Hepatocyte (in vitro differentiated cells): ENCODE results near the gene PCDHB6.

Source experiments
- EZH2 ChIP-seq: fragments of 200-600 bp; sonication (generic); IDR thresholded peaks from 2 replicates; pipeline ENCODE4 v1.6.1; 2016; ENCODE audit warnings: antibody characterized with exemption, mild to moderate bottlenecking, borderline replicate concordance
- EZH2phosphoT487 ChIP-seq: fragments of 200-600 bp; sonication (generic); IDR thresholded peaks from one replicate; pipeline ENCODE4 v1.6.1; 2018; ENCODE audit warnings: antibody characterized with exemption, mild to moderate bottlenecking, low read depth, moderate library complexity; ENCODE audit not compliant: unreplicated experiment, severe bottlenecking

GRCh38 chr5:141180313-141180712, 30.5 kb downstream of the PCDHB6 start:
- TF ChIP-seq EZH2 (no peak), EZH2phosphoT487 (no peak)
